OCI-LY7 (cell line): ENCODE measurements around the gene TBXA2R. TPM values are rescaled to one million over a fixed set of nuclear protein-coding genes. Genes with fewer than 3 reads are reported as not detected.

Experiments
- BruUV-seq: library from RNA; stranded (reverse); fragments of 400-500 nt; replicated peaks from 2 replicates; lab custom pipeline; 2021; lab: Mats Ljungman, UMichigan
- CTCF ChIA-PET: fragments of 300-600 bp; sonication (Branson Sonifier 250); formaldehyde crosslinking; loops from one replicate; lab custom pipeline; 2022; ENCODE audit warnings: antibody characterized with exemption; ENCODE audit not compliant: unreplicated experiment; lab: Charles Lee
- POLR2A ChIA-PET: fragments of 300-600 bp; sonication (Branson Sonifier 250); formaldehyde crosslinking; loops from one replicate; lab custom pipeline; 2022; ENCODE audit warnings: antibody characterized with exemption; lab: Charles Lee
- DNase-seq: peaks from one replicate; pipeline ENCODE4 v3.0.0-alpha.2; 2015; ENCODE audit warnings: low spot score
- H2AFZ ChIP-seq: fragments of 200-600 bp; sonication (generic), shearing (Covaris generic); 2 replicates; pipeline ENCODE4 v1.6.1; 2014; ENCODE audit warnings: mild to moderate bottlenecking, antibody characterized with exemption, low read length, moderate library complexity
- H3K27ac ChIP-seq: fragments of 200-600 bp; sonication (generic); 2 replicates; pipeline ENCODE4 v1.5.1; 2014; ENCODE audit warnings: mixed run types, low read depth, mild to moderate bottlenecking, moderate library complexity, low read length, inconsistent platforms; ENCODE audit not compliant: poor library complexity, severe bottlenecking
- H3K36me3 ChIP-seq: fragments of 200-600 bp; sonication (generic); 2 replicates; pipeline ENCODE4 v1.6.1; 2014; ENCODE audit warnings: mild to moderate bottlenecking, antibody characterized with exemption, low read length, moderate library complexity, mixed read lengths; ENCODE audit not compliant: insufficient read depth
- H3K4me1 ChIP-seq: fragments of 200-600 bp; sonication (generic); 2 replicates; pipeline ENCODE4 v1.5.1; 2014; ENCODE audit warnings: mild to moderate bottlenecking, low read length; ENCODE audit not compliant: insufficient read depth, poor library complexity, severe bottlenecking
- H3K4me2 ChIP-seq: fragments of 200-600 bp; sonication (generic); 2 replicates; pipeline ENCODE4 v1.6.1; 2014; ENCODE audit warnings: mild to moderate bottlenecking, low read length
- H3K4me3 ChIP-seq: fragments of 200-600 bp; sonication (generic); 2 replicates; pipeline ENCODE4 v1.5.1; 2014; ENCODE audit warnings: mild to moderate bottlenecking, low read depth, low read length; ENCODE audit not compliant: poor library complexity, severe bottlenecking
- H3K79me2 ChIP-seq: fragments of 200-600 bp; sonication (generic); 2 replicates; pipeline ENCODE4 v1.6.1; 2016; ENCODE audit warnings: low read depth, mild to moderate bottlenecking, low read length, moderate library complexity, mixed read lengths; ENCODE audit not compliant: insufficient read depth
- H3K9me2 ChIP-seq: fragments of 200-600 bp; sonication (generic); 2 replicates; pipeline ENCODE4 v1.6.1; 2016; ENCODE audit warnings: mild to moderate bottlenecking, low read length, mixed read lengths; ENCODE audit not compliant: insufficient read depth
- H3K9me3 ChIP-seq: fragments of 200-600 bp; sonication (generic); 2 replicates; pipeline ENCODE4 v1.6.1; 2014; ENCODE audit warnings: mild to moderate bottlenecking, mixed run types, low read length, mixed read lengths
- H4K20me1 ChIP-seq: fragments of 200-600 bp; sonication (generic); 2 replicates; pipeline ENCODE4 v1.6.1; 2014; ENCODE audit warnings: mild to moderate bottlenecking, antibody characterized with exemption, low read length, moderate library complexity, mixed read lengths; ENCODE audit not compliant: insufficient read depth
- CTCF ChIP-seq: fragments of 200-600 bp; sonication (generic); conservative IDR thresholded peaks from 2 replicates; pipeline ENCODE4 v1.5.1; 2014; ENCODE audit warnings: mild to moderate bottlenecking, antibody characterized with exemption, low read length, moderate library complexity, mixed read lengths
- EZH2phosphoT487 ChIP-seq: fragments of 200-600 bp; sonication (generic); IDR thresholded peaks from 2 replicates; pipeline ENCODE4 v1.6.1; 2018; ENCODE audit warnings: low read depth, borderline replicate concordance, mild to moderate bottlenecking, mixed run types, antibody characterized with exemption, low read length, moderate library complexity, mixed read lengths
- intact Hi-C: fragments of 100-400 bp; cut with micrococcal nuclease; formaldehyde crosslinking; loops from one replicate; pipeline ENCODE4 v1.10.0; 2022; ENCODE audit not compliant: unreplicated experiment
- total RNA-seq, 2 experiments: library from RNA; depleted of rRNA in 1 of 2; stranded (reverse); fragments of >200 nt in 1 of 2; shearing (Covaris generic) in 1 of 2; gene quantifications; 2 replicates each; pipeline ENCODE4 v1.2.3, GENCODE V29; 2014 to 2022

The TBXA2R gene
- total RNA-seq, 2 experiments from 2014 or later = not detected

GRCh38 chr19:3575260-3575741 lies 31.4 kb downstream of the TBXA2R start:
- Histone ChIP-seq H3K9me3 (no peaks in the 10 kb centered on the region), H3K79me2 (peaks cover 5% of the 10 kb centered on the region; the same call in 1 of the 2 replicates), H4K20me1 (no peaks in the 10 kb centered on the region), H3K4me3 (no peak overlapping the region), H2AFZ (no peak overlapping the region), H3K4me2 (no peak overlapping the region), H3K9me2 (no peaks in the 10 kb centered on the region), H3K36me3 (peaks cover 25% of the 10 kb centered on the region), H3K4me1 (peaks cover 6% of the 10 kb centered on the region), H3K27ac (no peak overlapping the region)
- no TSS peak for BruUV-seq
- intact Hi-C loops = no loop called here
- ChIA-PET CTCF (no interaction called here), POLR2A (no interaction called here)
- no peak for DNase-seq
- TF ChIP-seq EZH2phosphoT487 (no peak), CTCF (no peak)

- Histone ChIP-seq H4K20me1 (no peaks in the 10 kb centered on the region), H3K4me2 (peak overlapping the region; percentile 88), H3K79me2 (peaks cover 5% of the 10 kb centered on the region; the same call in 1 of the 2 replicates), H3K4me1 (peaks cover 6% of the 10 kb centered on the region), H3K9me2 (no peaks in the 10 kb centered on the region), H3K36me3 (peaks cover 25% of the 10 kb centered on the region), H3K4me3 (peak overlapping the region; percentile 98), H3K9me3 (no peaks in the 10 kb centered on the region), H2AFZ (no peak overlapping the region), H3K27ac (peak overlapping the region; percentile 74)
- BruUV-seq = TSS peak; percentile 62
- intact Hi-C loops = loop anchor here (5.0 kb wide), 1 partner anchor 67 kb away; the partner anchor contains the start of gene FZR1
- CTCF ChIA-PET = no interaction called here
- POLR2A ChIA-PET = interaction anchor here (0.5 to 1.4 kb wide), 5 partner anchors 9 to 248 kb away, joined by 3 to 5 read pairs (median 4); partner anchors contain the start of gene MFSD12
- no peak for TF ChIP-seq CTCF
- TF ChIP-seq EZH2phosphoT487 = no peak
- DNase-seq = peak; percentile 99
Measured at GRCh38 chr19:3573858-3574637, 32.6 kb downstream of the TBXA2R start.
